Common myeloid progenitor, CD34-positive (primary cell): ENCODE data around the gene LSAMP.

Experiments used
- CTCF ChIA-PET: fragments of 350-600 bp; sonication (Branson Sonifier 250); formaldehyde crosslinking; loops from one replicate; lab custom pipeline; 2021; ENCODE audit warnings: antibody characterized with exemption; lab: Charles Lee
- POLR2A ChIA-PET: fragments of 350-600 bp; sonication (Branson Sonifier 250); formaldehyde crosslinking; loops from one replicate; lab custom pipeline; 2021; ENCODE audit warnings: antibody characterized with exemption; lab: Charles Lee
- DNase-seq, 3 donors: peaks; one replicate each; pipeline versions ENCODE4 v3.0.0 to v3.0.0-alpha.2; 2013
- H3K27ac ChIP-seq, 2 experiments: 1 replicate in 1 of 2; 2 replicates in 1 of 2; pipeline ENCODE4 v1.7.0; 2013; ENCODE audit warnings: inconsistent platforms in 2 of 2, low read length in 2 of 2, mild to moderate bottlenecking in 2 of 2, low read depth in 1 of 2, moderate library complexity in 1 of 2; ENCODE audit not compliant: severe bottlenecking in 2 of 2, insufficient read depth in 1 of 2, poor library complexity in 1 of 2
- H3K27me3 ChIP-seq, 5 experiments: replicated peaks in 2 of 5; 1 replicate in 3 of 5; 2 replicates in 2 of 5; pipeline versions ENCODE4 v1.6.1 to v1.7.0; 2013; ENCODE audit warnings: low read length in 4 of 5, mild to moderate bottlenecking in 2 of 5, moderate library complexity in 2 of 5, inconsistent platforms in 1 of 5; ENCODE audit not compliant: insufficient read depth in 5 of 5, control insufficient read depth in 4 of 5
- H3K36me3 ChIP-seq, 4 experiments: 1 replicate in 2 of 4; 2 replicates in 2 of 4; pipeline versions ENCODE4 v1.6.1 to v1.7.0; 2013; ENCODE audit warnings: low read length in 3 of 4, control low read depth in 1 of 4, mild to moderate bottlenecking in 1 of 4; ENCODE audit not compliant: control insufficient read depth in 4 of 4, insufficient read depth in 4 of 4
- H3K4me1 ChIP-seq, 4 experiments: 1 replicate in 3 of 4; 2 replicates in 1 of 4; pipeline versions ENCODE4 v1.6.1 to v1.7.1; 2013; ENCODE audit warnings: low read length in 3 of 4, mild to moderate bottlenecking in 3 of 4, control low read depth in 1 of 4, inconsistent platforms in 1 of 4, moderate library complexity in 1 of 4; ENCODE audit not compliant: control insufficient read depth in 4 of 4, insufficient read depth in 4 of 4; ENCODE audit errors: control extremely low read depth in 1 of 4
- H3K4me3 ChIP-seq, 7 experiments: 1 replicate in 4 of 7; 2 replicates in 3 of 7; pipeline versions ENCODE4 v1.5.1 to v1.7.0; 2013; ENCODE audit warnings: mild to moderate bottlenecking in 7 of 7, low read length in 6 of 7, moderate library complexity in 6 of 7, inconsistent platforms in 2 of 7, low read depth in 2 of 7, control low read depth in 1 of 7; ENCODE audit not compliant: insufficient read depth in 4 of 7, control insufficient read depth in 1 of 7; ENCODE audit errors: extremely low read depth in 1 of 7
- H3K9me3 ChIP-seq, 5 experiments: 1 replicate in 4 of 5; 2 replicates in 1 of 5; pipeline versions ENCODE4 v1.6.1 to v1.7.1; 2013; ENCODE audit warnings: low read length in 4 of 5, mild to moderate bottlenecking in 2 of 5, inconsistent platforms in 1 of 5, low read depth in 1 of 5, moderate library complexity in 1 of 5; ENCODE audit not compliant: control insufficient read depth in 4 of 5, insufficient read depth in 2 of 5; ENCODE audit errors: control extremely low read depth in 1 of 5
- WGBS: methylation state at CpG from one replicate; pipeline ENCODE4 v1.1.5; 2013; ENCODE audit not compliant: insufficient coverage; 5-methylcytosine and 5-hydroxymethylcytosine counted together

LSAMP gene

DNA sequence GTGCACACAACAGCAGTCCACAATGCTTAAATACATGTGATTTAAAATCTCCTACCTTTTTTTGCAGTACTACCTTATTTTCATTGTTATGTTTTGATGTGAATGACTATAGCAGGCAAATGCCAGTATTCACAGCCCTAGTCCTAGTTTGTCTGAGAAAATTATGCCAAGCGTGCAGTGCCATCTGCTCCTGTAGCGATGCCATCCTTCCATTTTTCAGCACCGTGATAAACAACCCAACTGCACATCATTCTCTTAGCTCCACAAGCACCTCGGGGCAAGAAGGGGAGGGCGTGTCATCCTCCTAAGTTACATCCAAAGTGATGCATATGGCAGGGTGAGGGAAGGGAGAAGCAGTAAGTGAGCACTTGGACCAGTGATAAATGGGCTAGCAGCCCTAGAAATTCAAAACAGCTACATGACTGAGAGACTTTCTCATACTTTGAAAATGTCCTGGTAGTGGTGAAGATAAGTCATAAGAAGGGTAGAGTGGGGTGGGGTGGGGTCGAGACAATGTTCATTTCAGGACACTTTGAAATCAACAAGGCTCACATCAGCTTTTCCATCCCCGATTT is 198.8 kb downstream of the LSAMP start:
- Histone ChIP-seq H3K9me3 (no peaks in the 10 kb centered on the region), H3K4me3 (no peak overlapping the region), H3K27ac (no peak overlapping the region), H3K4me1 (no peaks in the 10 kb centered on the region), H3K36me3 (no peaks in the 10 kb centered on the region), H3K27me3 (no peaks in the 10 kb centered on the region)
- no CpG with 5 or more reads among the region's 7 CpGs for WGBS
- ChIA-PET POLR2A (no interaction called here), CTCF (no interaction called here)
- DNase-seq: no peak

DNA sequence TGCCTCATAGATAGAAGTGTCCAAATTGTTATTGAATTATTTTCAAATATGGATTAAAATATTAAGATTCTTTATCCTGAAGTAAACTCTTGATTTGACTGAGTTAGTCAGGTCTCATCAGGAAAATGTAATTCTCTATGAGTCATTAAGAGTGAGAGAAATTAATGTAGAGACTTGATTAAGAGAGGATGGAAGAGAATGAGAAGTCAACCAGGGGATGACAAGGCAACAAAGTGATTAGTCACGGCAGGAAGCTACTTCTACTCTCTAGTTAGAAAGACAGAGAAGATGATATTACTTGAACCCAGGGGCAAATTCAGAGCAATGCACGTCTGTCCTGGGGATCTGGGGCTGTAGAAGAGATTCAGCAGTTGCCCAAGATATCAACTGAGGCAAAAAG is 202.5 kb downstream of the LSAMP start:
- ChIA-PET POLR2A (no interaction called here), CTCF (no interaction called here)
- no peak for DNase-seq
- no peaks in the 10 kb centered on the region for H3K36me3 ChIP-seq
- no peaks in the 10 kb centered on the region for H3K9me3 ChIP-seq
- no peak overlapping the region for H3K4me3 ChIP-seq
- H3K4me1 ChIP-seq: no peaks in the 10 kb centered on the region
- WGBS: 83% methylated on average over 2 of the region's 2 CpGs
- H3K27me3 ChIP-seq: no peaks in the 10 kb centered on the region
- H3K27ac ChIP-seq: no peak overlapping the region

- DNase-seq: no peak
- H3K27me3 ChIP-seq: no peaks in the 10 kb centered on the region
- POLR2A ChIA-PET: no interaction called here
- no peaks in the 10 kb centered on the region for H3K4me1 ChIP-seq
- CTCF ChIA-PET: no interaction called here
- no peaks in the 10 kb centered on the region for H3K36me3 ChIP-seq
- no peak overlapping the region for H3K4me3 ChIP-seq
- no peak overlapping the region for H3K27ac ChIP-seq
- 100% methylated on average over 1 of the region's 3 CpGs for WGBS
- H3K9me3 ChIP-seq: no peaks in the 10 kb centered on the region
These were observed 203.6 kb downstream of the LSAMP start for GRCh38 chr3:116241677-116242076.

- H3K4me1 ChIP-seq: no peaks in the 10 kb centered on the region
- ChIA-PET CTCF (no interaction called here), POLR2A (no interaction called here)
- no peaks in the 10 kb centered on the region for H3K9me3 ChIP-seq
- H3K27ac ChIP-seq: no peak overlapping the region
- WGBS: no CpG with 5 or more reads among the region's 1 CpG
- H3K27me3 ChIP-seq: no peaks in the 10 kb centered on the region
- H3K36me3 ChIP-seq: no peaks in the 10 kb centered on the region
- DNase-seq: no peak
- H3K4me3 ChIP-seq: no peak overlapping the region
These were observed 205.0 kb downstream of the LSAMP start for GRCh38 chr3:116240261-116240660.

DNA sequence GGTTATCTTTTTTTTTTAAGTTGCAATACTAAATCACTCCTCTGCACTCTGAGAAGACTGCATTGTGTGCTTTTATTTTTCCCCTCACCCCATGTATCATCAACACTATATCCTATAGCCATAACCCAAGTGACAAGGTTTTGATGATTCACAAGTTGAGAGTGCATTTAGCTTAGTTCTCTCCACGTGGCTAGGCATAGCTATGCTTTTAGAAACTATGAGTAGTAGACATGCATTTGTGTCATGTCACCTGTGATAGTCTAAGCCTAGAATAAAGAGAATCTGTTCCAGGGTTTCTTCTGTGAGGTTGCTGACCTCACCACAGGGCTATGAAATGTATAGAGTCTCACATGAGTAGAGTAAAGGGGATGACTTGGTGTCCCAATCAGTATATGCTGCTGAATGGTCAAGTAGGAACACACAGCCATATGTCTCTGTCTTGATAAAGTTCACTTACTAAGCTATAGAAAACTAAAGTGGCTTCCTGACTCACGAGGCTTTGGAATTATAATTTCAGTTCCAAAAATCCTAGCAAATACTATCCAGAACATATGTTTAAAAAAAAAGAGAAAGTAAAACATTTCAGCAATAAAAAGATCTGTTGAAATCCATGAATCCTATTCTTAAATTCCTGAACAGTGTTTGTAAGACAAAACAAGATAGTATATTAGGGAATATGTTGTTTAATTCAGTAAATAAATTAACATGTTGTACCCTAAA is 206.3 kb downstream of the LSAMP start:
- Histone ChIP-seq H3K27me3 (no peaks in the 10 kb centered on the region), H3K27ac (no peak overlapping the region), H3K4me3 (no peak overlapping the region), H3K9me3 (no peaks in the 10 kb centered on the region), H3K36me3 (no peaks in the 10 kb centered on the region), H3K4me1 (no peaks in the 10 kb centered on the region)
- 50% methylated on average over 1 of the region's 2 CpGs for WGBS
- CTCF ChIA-PET: no interaction called here
- no peak for DNase-seq
- POLR2A ChIA-PET: no interaction called here

GRCh38 chr3:116233711-116234357 is 211.5 kb downstream of the LSAMP start:
- ChIA-PET CTCF (no interaction called here), POLR2A (no interaction called here)
- H3K27ac ChIP-seq: no peak overlapping the region
- H3K4me1 ChIP-seq: no peaks in the 10 kb centered on the region
- H3K4me3 ChIP-seq: no peak overlapping the region
- no peaks in the 10 kb centered on the region for H3K9me3 ChIP-seq
- H3K27me3 ChIP-seq: no peaks in the 10 kb centered on the region
- no peak for DNase-seq
- 83% methylated on average over 1 of the region's 4 CpGs for WGBS
- no peaks in the 10 kb centered on the region for H3K36me3 ChIP-seq

- Histone ChIP-seq H3K36me3 (no peaks in the 10 kb centered on the region), H3K27me3 (no peaks in the 10 kb centered on the region), H3K4me3 (no peak overlapping the region), H3K9me3 (no peaks in the 10 kb centered on the region), H3K27ac (no peak overlapping the region), H3K4me1 (no peaks in the 10 kb centered on the region)
- ChIA-PET POLR2A (no interaction called here), CTCF (no interaction called here)
- WGBS: 86% methylated on average over 4 of the region's 5 CpGs
- DNase-seq: no peak
These were observed 214.8 kb downstream of the LSAMP start for GRCh38 chr3:116230431-116231020.
